GM18870 (cell line): Measurements from ENCODE around the gene ZNF543.

Experiments
- ATAC-seq: cut with Tn5 transposase; IDR thresholded peaks from one replicate; pipeline ENCODE4 v1.9.1; 2021; ENCODE audit warnings: moderate library complexity; ENCODE audit not compliant: unreplicated experiment

The ZNF543 gene

DNA sequence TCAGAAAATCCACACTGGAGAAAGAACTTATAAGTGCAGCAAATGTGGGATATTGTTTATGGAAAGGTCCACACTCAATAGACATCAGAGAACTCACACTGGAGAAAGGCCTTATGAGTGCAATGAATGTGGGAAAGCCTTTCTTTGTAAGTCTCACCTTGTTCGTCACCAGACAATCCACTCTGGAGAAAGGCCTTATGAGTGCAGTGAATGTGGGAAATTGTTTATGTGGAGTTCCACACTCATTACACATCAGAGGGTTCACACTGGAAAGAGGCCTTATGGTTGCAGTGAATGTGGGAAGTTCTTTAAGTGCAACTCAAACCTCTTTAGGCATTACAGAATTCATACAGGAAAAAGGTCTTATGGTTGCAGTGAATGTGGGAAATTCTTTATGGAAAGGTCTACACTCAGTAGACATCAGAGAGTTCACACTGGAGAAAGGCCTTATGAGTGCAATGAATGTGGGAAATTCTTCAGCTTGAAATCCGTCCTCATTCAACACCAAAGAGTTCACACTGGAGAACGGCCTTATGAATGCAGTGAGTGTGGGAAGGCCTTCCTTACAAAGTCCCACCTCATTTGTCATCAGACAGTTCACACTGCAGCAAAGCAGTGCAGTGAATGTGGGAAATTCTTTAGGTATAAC, 57.4 kb downstream of the ZNF543 start:
- no peak for ATAC-seq
